Neutrophil (primary cell): ENCODE results near the gene WNK2.

ENCODE experiments used
- H3K27ac ChIP-seq: fragments of 200-600 bp; sonication (generic); 2 replicates; pipeline ENCODE4 v1.5.1; 2016; ENCODE audit warnings: mild to moderate bottlenecking, moderate library complexity
- H3K27me3 ChIP-seq: fragments of 200-600 bp; sonication (generic); 2 replicates; pipeline ENCODE4 v1.6.0; 2016; ENCODE audit warnings: mild to moderate bottlenecking
- H3K36me3 ChIP-seq: fragments of 200-600 bp; sonication (generic); 2 replicates; pipeline ENCODE4 v1.5.1; 2017
- H3K4me1 ChIP-seq, 2 experiments: fragments of 200-600 bp in 1 of 2; sonication (generic) in 1 of 2; 1 replicate in 1 of 2; 2 replicates in 1 of 2; pipeline versions ENCODE4 v1.5.1 to v1.6.1; 2013 to 2016; ENCODE audit warnings: low read depth in 1 of 2, low read length in 1 of 2, mild to moderate bottlenecking in 1 of 2, moderate library complexity in 1 of 2; ENCODE audit not compliant: control insufficient read depth in 1 of 2, insufficient read depth in 1 of 2
- H3K4me3 ChIP-seq, 2 experiments: fragments of 200-600 bp in 1 of 2; sonication (generic) in 1 of 2; 1 replicate in 1 of 2; 2 replicates in 1 of 2; pipeline ENCODE4 v1.5.1; 2013 to 2016; ENCODE audit warnings: low read depth in 1 of 2, low read length in 1 of 2, mild to moderate bottlenecking in 1 of 2, moderate library complexity in 1 of 2
- H3K9me3 ChIP-seq: fragments of 200-600 bp; sonication (generic); 2 replicates; pipeline ENCODE4 v1.5.1; 2016
- TF ChIP-seq, protein P1 (sequence below): fragments of 200-600 bp; sonication (generic); IDR thresholded peaks from 2 replicates; pipeline ENCODE4 v1.5.1; 2016; ENCODE audit warnings: antibody characterized with exemption

WNK2 gene

DNA sequence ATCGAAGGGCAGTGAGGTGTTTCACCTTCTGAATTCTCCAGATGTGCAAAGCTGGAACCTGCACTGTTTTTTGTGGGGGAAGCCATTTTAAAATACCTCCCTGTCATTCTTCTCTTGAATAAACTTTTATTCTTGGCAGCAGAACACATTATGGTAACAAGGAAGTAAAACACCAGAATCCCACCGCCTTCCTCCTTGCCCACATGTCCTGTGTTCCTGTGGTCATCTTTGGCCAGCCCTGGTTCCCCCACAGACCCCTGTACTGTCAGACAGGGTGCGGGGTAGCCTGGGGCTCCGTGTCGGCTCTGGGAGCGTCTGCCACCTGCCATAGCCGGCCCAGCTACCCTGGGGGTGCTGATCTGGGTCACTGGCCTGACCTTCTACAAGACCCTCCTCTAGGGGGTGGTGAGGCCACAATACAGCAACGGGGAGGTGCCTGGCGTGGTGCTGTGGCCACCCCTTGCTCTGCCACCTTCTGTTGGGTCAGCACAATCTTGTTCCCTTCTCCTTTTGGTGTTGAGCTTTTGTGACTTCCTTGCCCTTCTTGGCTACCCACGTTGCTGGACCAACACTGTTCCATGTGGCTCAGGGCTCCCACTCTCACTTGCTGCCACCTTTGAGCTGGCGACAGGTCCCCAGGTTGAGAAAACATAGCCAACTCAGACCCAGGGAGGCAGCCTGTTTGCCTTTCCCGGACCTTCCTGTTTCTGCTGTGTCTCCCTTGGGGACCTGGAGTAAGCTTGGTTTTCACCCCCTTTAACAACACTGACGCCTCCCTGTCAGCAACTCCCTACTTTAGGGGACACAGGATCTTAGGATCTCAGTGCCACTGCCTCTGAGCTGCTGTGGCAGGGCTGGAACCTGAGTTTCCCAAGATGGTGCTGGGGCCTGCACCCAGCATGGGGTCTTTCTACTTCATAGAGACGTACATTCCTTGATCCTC lies 4.8 kb downstream of the WNK2 start:
- Histone ChIP-seq H3K27ac (no peak overlapping the region), H3K4me3 (no peak overlapping the region), H3K36me3 (no peaks in the 10 kb centered on the region), H3K4me1 (peaks cover 5 to 8% of the 10 kb centered on the region in 2 experiments), H3K27me3 (peaks cover 74% of the 10 kb centered on the region), H3K9me3 (no peaks in the 10 kb centered on the region)
- TF ChIP-seq, protein P1, sequence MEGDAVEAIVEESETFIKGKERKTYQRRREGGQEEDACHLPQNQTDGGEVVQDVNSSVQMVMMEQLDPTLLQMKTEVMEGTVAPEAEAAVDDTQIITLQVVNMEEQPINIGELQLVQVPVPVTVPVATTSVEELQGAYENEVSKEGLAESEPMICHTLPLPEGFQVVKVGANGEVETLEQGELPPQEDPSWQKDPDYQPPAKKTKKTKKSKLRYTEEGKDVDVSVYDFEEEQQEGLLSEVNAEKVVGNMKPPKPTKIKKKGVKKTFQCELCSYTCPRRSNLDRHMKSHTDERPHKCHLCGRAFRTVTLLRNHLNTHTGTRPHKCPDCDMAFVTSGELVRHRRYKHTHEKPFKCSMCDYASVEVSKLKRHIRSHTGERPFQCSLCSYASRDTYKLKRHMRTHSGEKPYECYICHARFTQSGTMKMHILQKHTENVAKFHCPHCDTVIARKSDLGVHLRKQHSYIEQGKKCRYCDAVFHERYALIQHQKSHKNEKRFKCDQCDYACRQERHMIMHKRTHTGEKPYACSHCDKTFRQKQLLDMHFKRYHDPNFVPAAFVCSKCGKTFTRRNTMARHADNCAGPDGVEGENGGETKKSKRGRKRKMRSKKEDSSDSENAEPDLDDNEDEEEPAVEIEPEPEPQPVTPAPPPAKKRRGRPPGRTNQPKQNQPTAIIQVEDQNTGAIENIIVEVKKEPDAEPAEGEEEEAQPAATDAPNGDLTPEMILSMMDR, result no peak

DNA sequence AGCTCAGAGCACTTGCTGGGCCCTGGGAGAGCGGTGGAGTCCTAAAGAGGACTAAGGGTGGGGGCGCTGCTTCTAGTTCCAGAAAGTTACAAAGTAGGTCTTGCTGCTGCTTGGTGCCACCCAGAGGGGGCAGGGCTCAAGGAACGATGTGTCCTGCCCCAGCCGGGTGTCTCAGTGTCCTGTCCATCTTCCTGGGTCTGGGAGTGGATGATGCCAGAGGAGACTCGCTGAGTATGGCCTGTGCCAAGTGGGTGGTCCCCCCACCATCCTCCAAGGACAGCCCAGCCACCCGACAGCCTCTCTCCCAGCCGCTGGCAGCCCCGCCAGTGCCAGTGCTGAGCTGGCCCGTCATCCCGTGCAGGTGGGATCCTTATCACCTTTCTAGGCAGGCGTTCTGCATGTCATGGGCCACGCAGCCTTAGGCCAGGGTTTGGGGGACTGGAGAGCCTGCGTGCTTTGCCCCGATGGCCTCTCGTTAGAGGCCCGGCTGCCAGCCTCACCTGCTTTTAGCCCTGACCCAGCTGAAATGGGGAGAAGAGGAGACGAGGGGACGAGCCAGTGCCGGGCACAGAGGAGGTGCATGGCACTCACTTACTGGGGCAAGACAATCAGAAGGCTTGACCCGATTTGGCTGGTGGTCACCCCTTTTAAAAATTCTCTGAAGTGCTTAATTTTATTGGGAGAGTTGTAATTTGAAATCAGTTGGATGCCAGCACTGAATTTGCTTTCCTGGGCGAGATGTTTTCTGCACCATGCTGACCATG lies 5.6 kb downstream of the WNK2 start:
- TF ChIP-seq, protein P1, result no peak
- Histone ChIP-seq H3K36me3 (no peaks in the 10 kb centered on the region), H3K27me3 (peaks cover 74% of the 10 kb centered on the region), H3K27ac (no peak overlapping the region), H3K4me3 (no peak overlapping the region), H3K9me3 (no peaks in the 10 kb centered on the region), H3K4me1 (peaks cover 1 to 2% of the 10 kb centered on the region in 2 experiments)

DNA sequence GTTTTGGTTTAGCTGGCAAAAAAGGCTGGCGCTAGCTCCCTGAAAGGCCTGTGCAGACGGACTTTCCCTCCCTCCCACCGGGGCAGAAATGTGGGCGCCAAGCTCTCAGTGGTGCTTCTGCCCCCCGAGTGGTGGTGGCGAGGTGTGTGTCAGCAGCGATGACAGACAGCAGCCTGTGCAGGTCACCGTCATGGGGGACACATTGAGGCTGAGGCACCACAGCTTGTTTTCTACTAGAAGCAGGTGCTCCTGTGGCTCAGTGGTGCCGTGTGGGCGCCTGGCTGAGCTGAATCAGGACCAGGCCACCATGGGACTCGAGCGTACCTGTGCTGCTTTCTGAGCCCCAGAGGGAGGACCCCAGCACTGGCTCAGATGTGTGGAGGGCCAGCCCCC lies 6.2 kb downstream of the WNK2 start:
- TF ChIP-seq, protein P1, result no peak

DNA sequence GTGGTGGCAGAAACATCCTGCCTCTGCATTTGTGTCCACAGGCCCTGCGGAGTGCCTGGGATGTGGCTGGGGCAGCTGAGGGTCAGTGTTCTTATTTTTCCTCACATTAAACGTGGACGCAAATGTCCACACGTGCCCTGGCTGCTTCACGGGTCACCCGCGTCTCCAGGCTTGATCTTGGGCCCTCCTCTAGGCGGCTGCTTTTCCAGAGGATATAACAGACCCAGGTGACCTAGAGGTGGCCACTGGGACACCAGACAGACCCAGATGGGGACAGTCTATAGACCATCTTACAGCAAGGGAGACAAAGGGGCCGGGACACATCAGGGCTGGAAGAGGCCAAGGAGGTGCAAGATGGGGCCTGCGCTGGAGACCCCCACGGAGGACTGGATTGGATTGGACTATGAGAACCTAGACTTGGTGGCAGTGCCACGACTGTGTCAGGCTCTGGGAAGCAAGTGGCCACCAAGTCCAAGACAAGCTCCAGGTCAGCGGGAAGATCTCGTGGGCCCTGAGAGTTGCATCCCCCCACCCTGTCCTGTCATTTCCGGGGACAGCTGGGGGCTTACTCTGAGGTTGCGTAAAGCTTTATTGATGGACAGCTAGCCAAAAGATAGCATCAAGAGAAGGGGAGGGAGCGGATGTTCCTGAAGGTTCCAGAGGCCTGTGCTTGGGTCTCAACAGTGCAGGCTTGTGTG lies 6.9 kb downstream of the WNK2 start:
- no peak overlapping the region for H3K4me3 ChIP-seq
- no peaks in the 10 kb centered on the region for H3K36me3 ChIP-seq
- H3K27ac ChIP-seq, result no peak overlapping the region
- no peaks in the 10 kb centered on the region for H3K9me3 ChIP-seq
- TF ChIP-seq, protein P1, result no peak
- H3K27me3 ChIP-seq, result peaks cover 64% of the 10 kb centered on the region
- H3K4me1 ChIP-seq, result no peaks in the 10 kb centered on the region

More for the DNA sequence above, 6.2 kb downstream of the WNK2 start:
- H3K27me3 ChIP-seq, result peaks cover 70% of the 10 kb centered on the region
- no peaks in the 10 kb centered on the region for H3K9me3 ChIP-seq
- no peaks in the 10 kb centered on the region for H3K4me1 ChIP-seq
- H3K36me3 ChIP-seq, result no peaks in the 10 kb centered on the region
- H3K27ac ChIP-seq, result no peak overlapping the region
- H3K4me3 ChIP-seq, result no peak overlapping the region

DNA sequence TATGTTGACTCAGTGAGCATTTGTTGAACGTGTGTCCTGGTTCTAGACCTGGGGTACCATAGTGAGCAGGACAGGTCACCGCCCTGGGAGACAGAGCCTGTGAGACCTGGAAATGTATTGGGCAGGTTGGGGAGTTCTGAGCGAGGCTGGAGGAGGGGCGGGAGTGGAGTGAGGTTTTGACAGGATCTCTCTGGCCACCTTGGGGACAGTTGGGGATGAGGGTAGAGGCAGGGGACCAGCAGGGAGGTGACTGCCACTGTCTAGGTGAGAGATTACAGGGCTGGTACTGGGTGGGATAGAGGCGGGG lies 7.4 kb downstream of the WNK2 start:
- H3K4me1 ChIP-seq, result no peaks in the 10 kb centered on the region
- no peaks in the 10 kb centered on the region for H3K9me3 ChIP-seq
- no peak overlapping the region for H3K4me3 ChIP-seq
- TF ChIP-seq, protein P1, result no peak
- peaks cover 64% of the 10 kb centered on the region for H3K27me3 ChIP-seq
- H3K27ac ChIP-seq, result no peak overlapping the region
- no peaks in the 10 kb centered on the region for H3K36me3 ChIP-seq
